HEK293 (cell line): Measurements from ENCODE around the gene ZNF506.
A peak's percentile ranks its signal among the peaks of the same experiment; 100 is the strongest.

Experiments used
- CTCF ChIA-PET: fragments of 350-600 bp; formaldehyde crosslinking; extraction: SDS; loops from one replicate; lab custom pipeline; 2021; ENCODE audit warnings: antibody characterized with exemption; lab: Yijun Ruan, JAX
- POLR2A ChIA-PET: fragments of 300-600 bp; formaldehyde crosslinking; extraction: SDS; loops from one replicate; lab custom pipeline; 2020; ENCODE audit warnings: antibody characterized with exemption, inconsistent platforms; lab: Yijun Ruan, JAX
- H3K27ac ChIP-seq: fragments of 200-500 bp; sonication (Bioruptor generic); 2 replicates; pipeline ENCODE4 v1.5.1; 2014; ENCODE audit warnings: low read depth, low read length, control low read depth, inconsistent platforms; ENCODE audit errors: extremely low read depth
- H3K36me3 ChIP-seq, 2 experiments: fragments of 200-500 bp in 1 of 2; sonication (Bioruptor generic) in 1 of 2; 1 replicate in 1 of 2; 2 replicates in 1 of 2; pipeline ENCODE4 v1.5.1; 2014 to 2017; ENCODE audit warnings: inconsistent platforms in 2 of 2, low read length in 2 of 2; ENCODE audit not compliant: control insufficient read depth in 2 of 2, insufficient read depth in 1 of 2
- H3K4me1 ChIP-seq: fragments of 200-500 bp; sonication (Bioruptor generic); 2 replicates; pipeline ENCODE4 v1.5.1; 2014; ENCODE audit warnings: mild to moderate bottlenecking, low read length, inconsistent platforms; ENCODE audit not compliant: control insufficient read depth, insufficient read depth
- H3K4me3 ChIP-seq: 2 replicates; pipeline ENCODE4 v1.5.1; 2011; ENCODE audit warnings: low read depth, mild to moderate bottlenecking, control low read depth, low read length, moderate library complexity
- H3K9me3 ChIP-seq: fragments of 200-500 bp; sonication (Bioruptor generic); 2 replicates; pipeline ENCODE4 v1.5.1; 2014; ENCODE audit warnings: low read depth, low read length, inconsistent platforms; ENCODE audit not compliant: control insufficient read depth, insufficient read depth
- BCL6B ChIP-seq: fragments of 450-650 bp; formaldehyde crosslinking; IDR thresholded peaks from 2 replicates; pipeline ENCODE4 v1.5.1; 2017; ENCODE audit warnings: missing biosample characterization, missing genetic modification characterization
- FEZF1 ChIP-seq: fragments of 450-650 bp; formaldehyde crosslinking; IDR thresholded peaks from 2 replicates; pipeline ENCODE4 v1.5.1; 2016; ENCODE audit warnings: missing biosample characterization, missing genetic modification characterization
- HIC1 ChIP-seq: fragments of 450-650 bp; formaldehyde crosslinking; IDR thresholded peaks from 2 replicates; pipeline ENCODE4 v1.5.1; 2016; ENCODE audit warnings: missing biosample characterization, missing genetic modification characterization
- IKZF3 ChIP-seq: fragments of 450-650 bp; IDR thresholded peaks from 2 replicates; pipeline ENCODE4 v1.5.0; 2018; ENCODE audit warnings: missing biosample characterization, mild to moderate bottlenecking, missing genetic modification characterization, moderate library complexity
- KLF1 ChIP-seq: fragments of 450-650 bp; formaldehyde crosslinking; IDR thresholded peaks from 2 replicates; pipeline ENCODE4 v1.5.1; 2016; ENCODE audit warnings: missing biosample characterization, missing genetic modification characterization
- KLF10 ChIP-seq: fragments of 450-650 bp; IDR thresholded peaks from 2 replicates; pipeline ENCODE4 v1.5.1; 2018; ENCODE audit warnings: missing biosample characterization, mild to moderate bottlenecking, missing genetic modification characterization
- MYNN ChIP-seq: fragments of 450-650 bp; formaldehyde crosslinking; IDR thresholded peaks from 2 replicates; pipeline ENCODE4 v1.5.1; 2016; ENCODE audit warnings: missing biosample characterization, missing genetic modification characterization, borderline replicate concordance
- MZF1 ChIP-seq: fragments of 450-650 bp; formaldehyde crosslinking; IDR thresholded peaks from 2 replicates; pipeline ENCODE4 v1.5.1; 2017; ENCODE audit warnings: missing biosample characterization, missing genetic modification characterization, borderline replicate concordance
- SCRT2 ChIP-seq: fragments of 450-650 bp; formaldehyde crosslinking; IDR thresholded peaks from 2 replicates; pipeline ENCODE4 v1.5.1; 2016; ENCODE audit warnings: missing biosample characterization, missing genetic modification characterization
- ZBTB17 ChIP-seq: fragments of 450-650 bp; formaldehyde crosslinking; IDR thresholded peaks from 2 replicates; pipeline ENCODE4 v1.5.1; 2016; ENCODE audit warnings: missing biosample characterization, missing genetic modification characterization
- ZEB2 ChIP-seq: fragments of 450-650 bp; formaldehyde crosslinking; IDR thresholded peaks from 2 replicates; pipeline ENCODE4 v1.5.1; 2016; ENCODE audit warnings: missing biosample characterization, missing genetic modification characterization
- ZFP41 ChIP-seq: fragments of 450-650 bp; formaldehyde crosslinking; IDR thresholded peaks from 2 replicates; pipeline ENCODE4 v1.5.1; 2016; ENCODE audit warnings: missing biosample characterization, missing genetic modification characterization, borderline replicate concordance
- ZNF10 ChIP-seq: fragments of 450-650 bp; formaldehyde crosslinking; IDR thresholded peaks from 2 replicates; pipeline ENCODE4 v1.5.1; 2017; ENCODE audit warnings: missing biosample characterization, missing genetic modification characterization
- ZNF184 ChIP-seq: fragments of 450-650 bp; IDR thresholded peaks from 2 replicates; pipeline ENCODE4 v1.5.1; 2018; ENCODE audit warnings: missing biosample characterization, mild to moderate bottlenecking, missing genetic modification characterization
- ZNF221 ChIP-seq: fragments of 450-650 bp; formaldehyde crosslinking; IDR thresholded peaks from 2 replicates; pipeline ENCODE4 v1.5.1; 2017; ENCODE audit warnings: missing biosample characterization, missing genetic modification characterization, borderline replicate concordance
- ZNF266 ChIP-seq: fragments of 450-650 bp; formaldehyde crosslinking; IDR thresholded peaks from 2 replicates; pipeline ENCODE4 v1.5.1; 2016; ENCODE audit warnings: missing biosample characterization, missing genetic modification characterization, low read depth
- ZNF324 ChIP-seq: fragments of 450-650 bp; formaldehyde crosslinking; IDR thresholded peaks from 2 replicates; pipeline ENCODE4 v1.5.1; 2016; ENCODE audit warnings: missing biosample characterization, missing genetic modification characterization
- ZNF335 ChIP-seq: fragments of 450-650 bp; formaldehyde crosslinking; conservative IDR thresholded peaks from 2 replicates; pipeline ENCODE4 v1.5.1; 2016; ENCODE audit warnings: missing biosample characterization, missing genetic modification characterization
- ZNF426 ChIP-seq: fragments of 450-650 bp; formaldehyde crosslinking; IDR thresholded peaks from 2 replicates; pipeline ENCODE4 v1.5.1; 2017; ENCODE audit warnings: missing biosample characterization, missing genetic modification characterization, mild to moderate bottlenecking, inconsistent platforms, moderate library complexity
- ZNF433 ChIP-seq: fragments of 450-650 bp; formaldehyde crosslinking; IDR thresholded peaks from 2 replicates; pipeline ENCODE4 v1.5.1; 2016; ENCODE audit warnings: missing biosample characterization, missing genetic modification characterization, low read depth
- ZNF488 ChIP-seq: fragments of 450-650 bp; formaldehyde crosslinking; IDR thresholded peaks from 2 replicates; pipeline ENCODE4 v1.5.1; 2016; ENCODE audit warnings: missing biosample characterization, missing genetic modification characterization
- ZNF600 ChIP-seq: fragments of 450-650 bp; formaldehyde crosslinking; IDR thresholded peaks from 2 replicates; pipeline ENCODE4 v1.5.1; 2016; ENCODE audit warnings: missing biosample characterization, missing genetic modification characterization
- ZNF626 ChIP-seq: fragments of 450-650 bp; sonication (Bioruptor Pico); formaldehyde crosslinking; IDR thresholded peaks from 2 replicates; pipeline ENCODE4 v1.5.1; 2018; ENCODE audit warnings: missing biosample characterization, missing genetic modification characterization, inconsistent platforms
- ZNF677 ChIP-seq: fragments of 450-650 bp; IDR thresholded peaks from 2 replicates; pipeline ENCODE4 v1.5.0; 2018; ENCODE audit warnings: missing biosample characterization, mild to moderate bottlenecking, missing genetic modification characterization, moderate library complexity
- ZNF76 ChIP-seq: fragments of 450-650 bp; formaldehyde crosslinking; IDR thresholded peaks from 2 replicates; pipeline ENCODE4; 2016; ENCODE audit warnings: low read depth, missing biosample characterization, missing genetic modification characterization, borderline replicate concordance
- ZXDB ChIP-seq: fragments of 450-650 bp; formaldehyde crosslinking; IDR thresholded peaks from 2 replicates; pipeline ENCODE4 v1.5.1; 2016; ENCODE audit warnings: missing biosample characterization, missing genetic modification characterization
- TF ChIP-seq, protein P1 (sequence below): fragments of 450-650 bp; IDR thresholded peaks from 2 replicates; pipeline ENCODE4 v1.5.1; 2018; ENCODE audit warnings: missing biosample characterization, mild to moderate bottlenecking, missing genetic modification characterization

ZNF506 gene

GRCh38 chr19:19777692-19778091 lies 43.9 kb downstream of the ZNF506 start:
- POLR2A ChIA-PET = interaction anchor here (1.9 kb wide), 1 partner anchor 274 kb away, joined by 10 read pairs; no protein-coding TSS in a partner anchor
- no peak for TF ChIP-seq ZNF600 (tag by site-specific recombination)
- TF ChIP-seq ZNF426 = no peak
- no peak for TF ChIP-seq FEZF1 (tag by site-specific recombination)
- no peak for TF ChIP-seq HIC1 (tag by site-specific recombination)
- TF ChIP-seq ZNF266 = no peak
- TF ChIP-seq ZNF433 (tag by site-specific recombination) = no peak
- no peak for TF ChIP-seq MYNN (tag by site-specific recombination)
- TF ChIP-seq ZNF76 (tag by site-specific recombination) = no peak
- TF ChIP-seq ZFP41 (tag by site-specific recombination) = no peak
- TF ChIP-seq ZNF335 (tag by site-specific recombination) = no peak
- TF ChIP-seq, protein P1, sequence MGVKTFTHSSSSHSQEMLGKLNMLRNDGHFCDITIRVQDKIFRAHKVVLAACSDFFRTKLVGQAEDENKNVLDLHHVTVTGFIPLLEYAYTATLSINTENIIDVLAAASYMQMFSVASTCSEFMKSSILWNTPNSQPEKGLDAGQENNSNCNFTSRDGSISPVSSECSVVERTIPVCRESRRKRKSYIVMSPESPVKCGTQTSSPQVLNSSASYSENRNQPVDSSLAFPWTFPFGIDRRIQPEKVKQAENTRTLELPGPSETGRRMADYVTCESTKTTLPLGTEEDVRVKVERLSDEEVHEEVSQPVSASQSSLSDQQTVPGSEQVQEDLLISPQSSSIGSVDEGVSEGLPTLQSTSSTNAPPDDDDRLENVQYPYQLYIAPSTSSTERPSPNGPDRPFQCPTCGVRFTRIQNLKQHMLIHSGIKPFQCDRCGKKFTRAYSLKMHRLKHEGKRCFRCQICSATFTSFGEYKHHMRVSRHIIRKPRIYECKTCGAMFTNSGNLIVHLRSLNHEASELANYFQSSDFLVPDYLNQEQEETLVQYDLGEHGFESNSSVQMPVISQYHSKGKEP = no peak
- CTCF ChIA-PET = no interaction called here
- H3K4me1 ChIP-seq = no peaks in the 10 kb centered on the region
- peaks cover 0 to 17% of the 10 kb centered on the region in 2 experiments for H3K36me3 ChIP-seq
- no peaks in the 10 kb centered on the region for H3K9me3 ChIP-seq
- no peak overlapping the region for H3K27ac ChIP-seq
- H3K4me3 ChIP-seq = peak overlapping the region; percentile 50; the same call in 1 of the 2 replicates

DNA sequence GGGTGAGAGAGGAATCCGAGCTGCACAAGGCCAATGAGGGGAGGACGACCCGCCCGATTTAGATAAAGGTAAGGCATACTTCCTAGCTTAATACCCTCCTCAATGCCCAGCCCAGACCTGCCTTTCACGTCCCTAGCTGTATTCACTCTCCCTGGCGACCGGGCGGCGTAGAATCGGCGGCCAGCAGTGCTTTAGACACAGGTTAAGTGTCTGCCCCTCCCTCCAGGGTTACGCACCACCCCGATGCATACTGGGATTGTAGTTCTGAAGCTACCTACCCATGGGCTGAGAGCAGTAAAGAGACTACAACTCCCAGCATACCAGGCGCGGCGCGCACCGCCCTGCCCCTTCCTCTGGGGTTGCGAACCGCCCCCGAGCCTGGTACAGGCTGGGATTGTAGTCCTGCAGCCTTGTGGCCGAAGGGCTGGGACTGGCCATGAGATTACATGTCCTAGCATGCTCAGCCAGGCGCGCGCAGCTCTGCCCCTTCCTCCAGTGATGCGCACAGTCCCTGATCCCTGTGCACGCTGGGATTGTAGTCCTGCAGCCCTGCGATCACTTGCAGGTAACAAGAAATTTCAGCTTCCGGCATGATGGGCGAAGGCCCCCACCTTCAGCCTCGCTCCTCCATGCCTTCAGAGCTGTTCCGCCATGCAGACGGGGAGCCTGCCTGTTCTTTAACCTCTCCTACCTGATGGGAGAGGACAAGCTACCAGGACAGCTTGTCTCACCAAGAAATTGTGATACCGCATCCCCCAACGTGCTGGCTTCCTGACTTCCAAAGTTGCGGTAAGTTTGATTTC lies 45.1 kb downstream of the ZNF506 start:
- Histone ChIP-seq H3K27ac (peak overlapping the region; percentile 46; the same call in 1 of the 2 replicates), H3K36me3 (peaks cover 0 to 17% of the 10 kb centered on the region in 2 experiments), H3K4me3 (peak overlapping the region; percentile 50), H3K9me3 (no peaks in the 10 kb centered on the region), H3K4me1 (no peaks in the 10 kb centered on the region)
- ChIA-PET CTCF (no interaction called here), POLR2A (interaction anchor here (0.5 to 2.0 kb wide), 21 partner anchors 8 to 407 kb away, joined by 3 to 42 read pairs (median 4); partner anchors contain the start of genes ATP13A1, ZNF101, ZNF14 and ZNF253)
- no peak for TF ChIP-seq ZNF626 (tag by site-specific recombination)
- no peak for TF ChIP-seq BCL6B (tag by site-specific recombination)
- TF ChIP-seq MZF1 (tag by site-specific recombination) = no peak
- no peak for TF ChIP-seq MYNN (tag by site-specific recombination)
- TF ChIP-seq ZEB2 (tag by site-specific recombination) = 0 out of 2 replicates have a peak, but pooled peaks have one; percentile 26
- peak; percentile 93 for TF ChIP-seq ZBTB17 (tag by site-specific recombination)
- peak; percentile 57; the same call in 1 of the 2 replicates for TF ChIP-seq KLF1 (tag by site-specific recombination)
- TF ChIP-seq ZXDB = peak; percentile 85
- TF ChIP-seq KLF10 = no peak
- TF ChIP-seq ZNF221 (tag by site-specific recombination) = no peak
- TF ChIP-seq IKZF3 (tag by site-specific recombination) = 0 out of 2 replicates have a peak, but pooled peaks have one; percentile 16
- no peak for TF ChIP-seq ZNF324
- TF ChIP-seq ZNF76 (tag by site-specific recombination) = peak; percentile 99
- TF ChIP-seq SCRT2 (tag by site-specific recombination) = no peak
- TF ChIP-seq ZNF184 (tag by site-specific recombination) = no peak
- TF ChIP-seq ZNF488 (tag by site-specific recombination) = no peak
- no peak for TF ChIP-seq ZNF677 (tag by site-specific recombination)
- TF ChIP-seq ZNF10 (tag by site-specific recombination) = 0 out of 2 replicates have a peak, but pooled peaks have one; percentile 19
